GM18861 (cell line): ENCODE results near the gene SNX1.
"Not testable (repeated sequence)": the region's sequence is repeated elsewhere in the genome, so short reads cannot be mapped to it uniquely, and the experiment has no call there.

Source experiments
- ATAC-seq: cut with Tn5 transposase; IDR thresholded peaks from one replicate; pipeline ENCODE4 v1.9.1; 2021; ENCODE audit not compliant: unreplicated experiment

Gene SNX1, protein sequence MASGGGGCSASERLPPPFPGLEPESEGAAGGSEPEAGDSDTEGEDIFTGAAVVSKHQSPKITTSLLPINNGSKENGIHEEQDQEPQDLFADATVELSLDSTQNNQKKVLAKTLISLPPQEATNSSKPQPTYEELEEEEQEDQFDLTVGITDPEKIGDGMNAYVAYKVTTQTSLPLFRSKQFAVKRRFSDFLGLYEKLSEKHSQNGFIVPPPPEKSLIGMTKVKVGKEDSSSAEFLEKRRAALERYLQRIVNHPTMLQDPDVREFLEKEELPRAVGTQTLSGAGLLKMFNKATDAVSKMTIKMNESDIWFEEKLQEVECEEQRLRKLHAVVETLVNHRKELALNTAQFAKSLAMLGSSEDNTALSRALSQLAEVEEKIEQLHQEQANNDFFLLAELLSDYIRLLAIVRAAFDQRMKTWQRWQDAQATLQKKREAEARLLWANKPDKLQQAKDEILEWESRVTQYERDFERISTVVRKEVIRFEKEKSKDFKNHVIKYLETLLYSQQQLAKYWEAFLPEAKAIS

DNA sequence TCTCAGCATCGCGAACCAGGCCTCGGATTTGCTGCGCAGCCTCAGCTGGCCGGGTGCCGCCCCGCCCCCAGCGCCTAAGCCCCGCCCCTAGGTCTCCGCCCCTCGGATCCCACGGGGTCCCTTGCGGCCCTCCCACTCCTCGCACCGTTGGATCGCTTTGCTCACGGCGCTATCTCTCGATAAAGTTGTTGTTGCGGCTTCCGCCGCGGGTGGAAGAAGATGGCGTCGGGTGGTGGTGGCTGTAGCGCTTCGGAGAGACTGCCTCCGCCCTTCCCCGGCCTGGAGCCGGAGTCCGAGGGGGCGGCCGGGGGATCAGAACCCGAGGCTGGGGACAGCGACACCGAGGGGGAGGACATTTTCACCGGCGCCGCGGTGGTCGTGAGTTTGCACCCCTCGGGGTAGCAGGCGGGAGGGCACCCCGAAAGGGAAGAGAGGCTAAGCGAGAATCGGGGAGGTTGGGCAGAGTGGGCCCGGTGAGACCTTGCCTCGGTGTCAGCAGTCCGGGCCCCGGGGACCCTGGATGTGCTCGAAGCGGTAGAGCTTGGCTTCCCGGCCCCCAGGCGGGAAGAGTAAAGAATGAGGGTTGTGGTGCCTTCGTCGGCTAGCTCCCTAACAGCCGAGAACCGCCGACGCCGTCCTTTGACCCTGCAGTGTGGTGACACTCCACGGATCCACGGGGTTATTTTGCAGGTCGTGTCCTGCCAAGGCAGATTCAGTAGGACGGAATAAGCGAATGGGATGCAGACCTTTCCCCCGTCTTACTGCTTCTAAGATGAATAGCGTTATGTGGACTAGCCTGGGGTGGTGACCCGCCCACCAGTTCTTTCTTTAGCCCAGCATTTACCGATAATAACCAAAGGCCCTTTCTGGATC is at the start of gene SNX1:
TSS of gene SNX1 (plus strand) at position 188 of the 873 bp plus-strand sequence. CDS start at position 220, 32 bp downstream.
- ATAC-seq, result peak; percentile 37

GRCh38 chr15:64046421-64047153 is 49.2 kb upstream of the SNX1 start, which contains the start of gene DAPK2:
TSS of gene DAPK2 (minus strand) at chr15:64046485. CDS start at chr15:64040261, 6,224 bp downstream.
- no peak for ATAC-seq

GRCh38 chr15:64048781-64049460 is 46.9 kb upstream of the SNX1 start:
- no peak for ATAC-seq

GRCh38 chr15:64050281-64051092 is 45.3 kb upstream of the SNX1 start:
- no peak for ATAC-seq

DNA sequence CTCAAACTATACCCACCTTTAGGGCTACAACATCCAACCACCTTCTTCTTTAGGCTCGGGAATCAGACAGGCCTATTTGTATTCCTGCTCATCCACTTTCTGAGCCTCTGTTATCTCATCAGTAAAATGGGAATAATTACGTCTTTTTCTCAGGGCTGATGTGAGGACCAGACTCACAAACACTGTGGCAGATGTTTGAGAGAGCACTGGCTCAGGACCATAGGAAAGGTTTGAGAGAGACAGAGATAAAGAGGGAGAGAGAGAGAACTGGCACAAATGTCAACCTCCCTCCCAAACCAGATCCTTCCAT is 44.7 kb upstream of the SNX1 start:
- ATAC-seq, result no peak

DNA sequence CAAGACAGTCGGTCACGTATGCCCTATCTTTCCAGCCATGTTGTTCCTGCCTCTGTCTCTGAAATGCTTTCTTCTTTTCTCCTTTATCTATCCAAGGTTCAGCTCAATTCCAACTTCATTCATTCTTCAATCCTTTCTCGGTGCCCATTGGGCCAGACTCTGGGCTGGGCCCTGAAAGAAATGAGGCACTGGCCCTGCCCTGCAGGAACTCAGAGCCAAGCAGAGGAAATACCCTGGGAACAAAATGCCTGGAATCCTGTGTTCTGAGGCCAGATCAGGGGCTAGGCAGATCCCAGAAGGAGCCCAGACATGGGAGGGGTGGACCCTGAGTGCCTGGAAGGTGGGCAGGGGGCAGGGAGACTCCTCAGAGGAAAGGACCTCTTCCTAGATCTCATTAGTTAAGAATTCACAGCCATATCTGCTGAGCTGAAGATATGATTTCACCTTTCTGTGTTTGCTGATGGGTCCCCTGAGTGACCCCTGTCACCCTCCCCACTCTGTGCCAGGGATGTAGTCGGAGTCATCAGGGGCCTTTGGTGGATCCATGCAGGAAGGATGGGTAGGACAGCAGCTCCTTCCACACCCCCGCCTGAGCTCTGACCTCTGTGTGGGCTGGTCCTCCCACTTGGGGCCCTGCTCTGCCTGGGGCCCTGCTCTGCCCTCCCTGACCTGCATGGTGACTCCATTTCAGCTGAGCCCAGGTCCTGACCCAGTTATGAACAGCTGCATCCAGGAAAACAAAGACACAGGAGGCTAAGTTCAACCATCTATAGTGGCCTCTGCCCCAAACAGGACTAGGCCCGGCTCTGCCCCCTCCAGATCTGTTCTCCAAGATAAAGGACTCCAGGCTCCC is 44.1 kb upstream of the SNX1 start:
- no peak for ATAC-seq

DNA sequence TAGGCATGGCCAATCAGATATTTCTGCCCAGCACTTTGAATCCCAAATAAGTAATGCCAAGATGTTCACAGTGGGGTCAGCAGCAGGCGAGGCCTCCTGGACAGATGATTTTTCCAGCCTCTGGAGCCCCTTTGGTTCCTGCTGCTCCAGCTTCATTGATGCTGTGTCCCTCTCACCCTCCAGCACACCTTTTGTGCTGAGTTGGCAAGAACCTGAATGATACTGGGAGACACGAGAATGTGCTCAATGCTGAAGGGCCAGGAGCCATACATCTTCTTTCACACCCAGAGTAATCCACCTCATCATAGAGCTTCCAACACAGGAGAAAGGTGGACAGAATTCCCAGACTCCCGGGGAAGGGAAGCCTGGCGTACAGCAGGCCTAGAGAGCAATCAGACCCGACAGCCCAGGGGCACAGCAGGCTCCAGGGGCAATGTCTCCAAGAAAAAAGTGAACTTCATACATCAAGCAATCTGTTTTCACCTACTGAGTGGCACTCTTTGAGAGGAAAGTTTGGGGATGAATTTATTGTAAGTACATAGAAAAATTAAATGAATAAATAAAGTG is 42.8 kb upstream of the SNX1 start:
- no peak for ATAC-seq

DNA sequence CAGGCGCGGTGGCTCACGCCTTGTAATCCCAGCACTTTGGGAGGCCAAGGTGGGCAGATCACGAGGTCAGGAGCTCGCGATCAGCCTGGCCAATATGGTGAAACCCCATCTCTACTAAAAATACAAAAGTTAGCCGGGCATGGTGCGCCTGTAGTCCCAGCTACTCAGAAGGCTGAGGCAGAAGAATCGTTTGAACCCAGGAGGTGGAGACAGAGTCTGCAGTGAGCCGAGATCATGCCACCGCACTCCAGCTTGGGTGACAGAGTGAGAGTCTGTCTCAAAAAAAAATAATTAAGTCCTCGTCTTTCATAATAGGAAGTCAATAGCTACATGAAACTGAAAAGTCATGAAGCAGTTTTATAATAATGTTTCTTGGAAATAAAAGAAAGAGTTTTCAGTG is 42.1 kb upstream of the SNX1 start:
- ATAC-seq, result not testable (repeated sequence)

- ATAC-seq, result no peak
These were observed 37.5 kb upstream of the SNX1 start for GRCh38 chr15:64058279-64058678.

DNA sequence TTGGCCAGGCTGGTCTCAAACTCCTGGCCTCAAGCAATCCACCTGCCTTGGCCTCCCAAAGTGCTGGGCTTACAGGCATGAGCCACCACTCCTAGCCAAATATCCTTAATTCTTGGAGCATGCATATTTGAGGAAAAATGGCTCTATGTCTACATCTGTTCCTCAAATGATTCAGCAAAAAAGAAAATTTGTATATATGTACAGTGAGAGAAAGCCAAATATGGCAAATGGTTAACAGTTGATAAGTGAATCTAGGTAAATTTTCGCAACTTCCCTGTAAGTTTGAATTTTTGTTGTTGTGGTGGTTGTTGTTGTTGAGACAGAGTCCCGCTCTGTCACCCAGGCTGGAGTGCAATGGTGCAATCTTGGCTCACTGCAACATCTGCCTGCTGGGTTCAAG is 36.7 kb upstream of the SNX1 start:
- not testable (repeated sequence) for ATAC-seq

DNA sequence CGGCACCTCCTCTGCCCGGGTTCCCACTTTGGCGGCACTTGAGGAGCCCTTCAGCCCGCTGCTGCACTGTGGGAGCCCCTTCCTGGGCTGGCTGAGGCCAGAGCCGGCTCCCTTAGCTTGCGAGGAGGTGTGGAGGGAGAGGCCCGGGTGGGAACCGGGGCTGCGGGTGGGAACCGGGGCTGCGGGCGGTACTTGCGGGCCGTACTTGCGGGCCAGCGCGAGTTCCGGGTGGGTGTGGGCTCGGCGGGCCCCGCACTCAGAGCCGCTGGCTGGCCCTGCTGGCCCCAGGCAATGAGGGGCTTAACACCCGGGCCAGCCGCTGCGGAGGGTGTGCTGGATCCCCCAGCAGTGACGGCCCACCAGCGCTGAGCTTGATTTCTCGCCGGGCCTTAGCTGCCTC is 35.1 kb upstream of the SNX1 start:
- no peak for ATAC-seq

DNA sequence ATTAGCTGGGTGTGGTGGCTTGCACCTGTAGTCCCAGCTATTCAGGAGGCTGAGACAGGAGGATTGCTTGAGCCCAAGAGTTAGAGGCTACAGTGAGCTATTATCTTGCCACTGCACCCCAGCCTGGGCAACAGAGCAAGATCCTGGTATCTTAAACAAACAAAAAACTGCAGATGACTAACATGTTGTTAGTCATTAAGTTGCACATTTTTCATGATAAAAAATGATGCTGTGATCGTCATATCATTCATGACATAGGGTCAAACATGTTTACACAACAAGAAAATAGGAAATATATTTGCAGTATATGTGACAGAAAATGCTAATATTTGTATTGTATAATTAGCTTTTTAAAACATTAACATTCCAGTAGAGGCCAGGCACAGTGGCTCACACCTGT is 29.3 kb upstream of the SNX1 start:
- no peak for ATAC-seq

GRCh38 chr15:64067564-64068030 is 28.2 kb upstream of the SNX1 start:
- ATAC-seq, result no peak

DNA sequence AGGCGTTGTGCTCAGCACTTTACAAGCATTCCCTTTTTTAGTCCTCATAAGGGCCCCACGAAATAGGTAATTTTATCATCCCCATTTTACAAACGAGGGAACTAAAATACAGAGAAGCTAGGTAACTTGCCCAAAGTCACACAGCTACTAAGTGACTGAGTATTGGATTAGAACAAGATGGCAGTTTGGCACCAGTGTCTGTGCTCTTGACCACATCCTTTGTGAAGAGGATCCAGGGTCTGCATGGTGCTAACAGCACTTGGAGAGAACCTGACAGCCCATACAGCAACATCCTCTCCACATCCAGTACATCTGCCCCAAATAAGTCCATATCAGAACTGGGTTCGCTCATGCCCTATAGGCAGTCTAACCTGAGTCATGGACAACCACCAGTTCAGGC is 27.6 kb upstream of the SNX1 start:
- no peak for ATAC-seq

GRCh38 chr15:64070106-64070505 is 25.7 kb upstream of the SNX1 start:
- ATAC-seq, result no peak

DNA sequence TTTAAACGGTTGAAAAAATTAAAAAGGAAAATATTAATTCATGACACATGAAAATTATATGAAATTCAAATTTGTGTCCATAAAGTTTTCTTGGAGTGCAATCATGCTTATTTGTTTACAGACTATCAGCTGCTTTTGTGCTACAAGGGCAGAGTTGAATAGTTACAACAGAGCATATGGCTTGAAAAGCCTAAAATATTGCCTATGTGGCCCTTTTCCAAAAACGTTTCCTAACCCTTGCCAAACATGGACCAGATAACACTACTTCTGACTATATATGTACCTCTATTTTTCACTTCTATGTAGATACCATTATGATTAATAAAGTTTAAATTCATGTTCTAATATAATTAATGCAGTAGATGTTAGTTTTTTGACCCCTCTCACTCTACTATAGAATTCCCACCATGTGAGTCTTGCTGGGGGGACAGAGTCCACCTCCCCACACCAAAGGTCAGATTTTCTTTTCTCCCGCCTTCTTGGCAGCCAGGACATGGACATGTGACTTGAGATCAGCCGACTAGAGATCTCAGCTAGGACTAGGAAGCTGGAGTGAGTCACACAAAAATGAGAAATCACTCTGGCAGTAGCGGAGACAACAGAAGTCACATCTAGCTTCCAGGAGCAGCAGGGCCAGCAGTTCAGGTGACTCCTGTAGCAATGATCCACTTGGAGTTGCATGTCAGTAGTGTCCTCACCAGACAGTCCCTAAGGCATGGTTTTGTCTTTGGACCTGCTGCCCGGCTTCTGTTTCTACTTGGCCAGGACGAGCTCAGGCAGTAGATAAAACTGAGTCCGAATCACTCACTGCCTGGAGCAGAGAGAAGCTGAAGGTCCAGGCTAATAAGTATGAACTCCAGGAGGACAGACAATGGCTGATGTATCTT is 24.6 kb upstream of the SNX1 start:
- no peak for ATAC-seq
